Endometrial microvascular endothelial cells (primary cell): ENCODE results near the gene ALS2CL. TPM values are rescaled to one million over a fixed set of nuclear protein-coding genes. Genes with fewer than 3 reads are reported as not detected.

Experiments
- in situ Hi-C: cut with HindIII; loops from 2 replicates; pipeline ENCODE4 v1.10.0; 2017; ENCODE audit warnings: low sequenced_read_pairs, low pct_unique_long_range_greater_than_20kb; ENCODE audit errors: inconsistent ontology term
- total RNA-seq: library from RNA; depleted of rRNA; stranded (reverse); fragments of >200 nt; gene quantifications from one replicate; pipeline ENCODE4 v1.2.3, GENCODE V29; 2015; ENCODE audit errors: inconsistent ontology term

The ALS2CL gene
- total RNA-seq, 1 donor from 2014 or later: 6.8 TPM

- in situ Hi-C loops: no loop called here
Observed at GRCh38 chr3:46681856-46682540, 11.5 kb downstream of the ALS2CL start.

GRCh38 chr3:46681387-46681786 lies 12.1 kb downstream of the ALS2CL start:
- in situ Hi-C loops: no loop called here

GRCh38 chr3:46680298-46680826 lies 13.1 kb downstream of the ALS2CL start:
- in situ Hi-C loops: no loop called here

GRCh38 chr3:46679681-46680080 lies 13.8 kb downstream of the ALS2CL start:
- in situ Hi-C loops: no loop called here

GRCh38 chr3:46678280-46678679 lies 15.2 kb downstream of the ALS2CL start:
- in situ Hi-C loops: no loop called here

- in situ Hi-C loops: no loop called here
Observed at GRCh38 chr3:46677411-46677726, 16.1 kb downstream of the ALS2CL start.

GRCh38 chr3:46676601-46677410 lies 16.7 kb downstream of the ALS2CL start:
- in situ Hi-C loops: no loop called here

- in situ Hi-C loops: no loop called here
Observed at GRCh38 chr3:46675843-46676567, 17.5 kb downstream of the ALS2CL start.

GRCh38 chr3:46675426-46675825 lies 18.1 kb downstream of the ALS2CL start:
- in situ Hi-C loops: no loop called here

GRCh38 chr3:46674031-46674845 lies 19.2 kb downstream of the ALS2CL start:
- in situ Hi-C loops: no loop called here

GRCh38 chr3:46673151-46674030 lies 20.1 kb downstream of the ALS2CL start:
- in situ Hi-C loops: no loop called here

GRCh38 chr3:46672349-46672695 lies 21.2 kb downstream of the ALS2CL start:
- in situ Hi-C loops: no loop called here

GRCh38 chr3:46671541-46672348 lies 21.7 kb downstream of the ALS2CL start:
- in situ Hi-C loops: no loop called here

- in situ Hi-C loops: no loop called here
Observed at GRCh38 chr3:46670891-46671427, 22.5 kb downstream of the ALS2CL start.

- in situ Hi-C loops: no loop called here
Observed at GRCh38 chr3:46670000-46670890, 23.2 kb downstream of the ALS2CL start.
